ENCODE measurements around the gene TENM4.

TENM4 gene

GRCh38 chr11:79437981-79438630 is 2.7 kb downstream of the TENM4 start:
- Histone ChIP-seq H3K27me3 (ENCODE audit: control insufficient read depth in 3 of 3, insufficient read depth in 3 of 3, low read depth in 1 of 3, low read length in 3 of 3) (peaks cover 2 to 42% (median 5%) of the 10 kb centered on the region in 3 experiments), H3K9ac (ENCODE audit: low read depth, low read length, poor library complexity) (peak overlapping the region; percentile 81), H2BK15ac (ENCODE audit: low read length) (no peak overlapping the region), H3K14ac (ENCODE audit: low read length) (no peak overlapping the region), H2AFZ (ENCODE audit: low read length) (peak overlapping the region; percentile 95), H3K23ac (ENCODE audit: low read depth, low read length, poor library complexity) (no peak overlapping the region), H3K4me2 (ENCODE audit: insufficient read depth, low read length, poor library complexity, severe bottlenecking) (peak overlapping the region; percentile 84), H3K79me1 (ENCODE audit: low read depth, low read length) (peaks cover 7% of the 10 kb centered on the region), H3K9me3 (replicated peaks in 1 of 2; ENCODE audit: control insufficient read depth in 2 of 2, insufficient read depth in 1 of 2, low read depth in 1 of 2, low read length in 2 of 2) (no peaks in the 10 kb centered on the region), H3K36me3 (replicated peaks in 1 of 2; ENCODE audit: control insufficient read depth in 2 of 2, insufficient read depth in 2 of 2, low read length in 2 of 2) (no peaks in the 10 kb centered on the region), H3K4me3 (ENCODE audit: low read length in 2 of 2) (peak overlapping the region; percentile 73 to 91), H3K18ac (ENCODE audit: low read length) (peak overlapping the region; percentile 15), H3K4me1 (ENCODE audit: control insufficient read depth in 2 of 2, insufficient read depth in 1 of 2, low read depth in 1 of 2, low read length in 2 of 2) (peaks cover 15 to 21% of the 10 kb centered on the region in 2 donors), H4K8ac (ENCODE audit: low read depth, low read length) (no peak overlapping the region), H2AK5ac (ENCODE audit: low read depth, low read length) (no peak overlapping the region), H3K4ac (ENCODE audit: low read length) (no peak overlapping the region), H2BK5ac (ENCODE audit: low read length) (no peak overlapping the region), H4K91ac (ENCODE audit: low read depth, low read length, poor library complexity) (no peak overlapping the region), H3K27ac (replicated peaks; ENCODE audit: low read length) (no peak overlapping the region), H2BK120ac (ENCODE audit: low read depth, low read length) (no peak overlapping the region), H2BK12ac (ENCODE audit: low read length) (no peak overlapping the region)
- WGBS, 2 donors (ENCODE audit: extremely low coverage in 2 of 2, insufficient read length in 2 of 2, insufficient replicate concordance in 1 of 2), result no CpG with 5 or more reads among the region's 31 CpGs
- DNase-seq (ENCODE audit: low spot score), result no peak

GRCh38 chr11:79437278-79437980 is 3.4 kb downstream of the TENM4 start:
- H4K91ac ChIP-seq (ENCODE audit: low read depth, low read length, poor library complexity), result no peak overlapping the region
- no peak overlapping the region for H2BK5ac ChIP-seq (ENCODE audit: low read length)
- H3K36me3 ChIP-seq (replicated peaks in 1 of 2; ENCODE audit: control insufficient read depth in 2 of 2, insufficient read depth in 2 of 2, low read length in 2 of 2), result no peaks in the 10 kb centered on the region
- peaks cover 15 to 21% of the 10 kb centered on the region in 2 donors for H3K4me1 ChIP-seq (ENCODE audit: control insufficient read depth in 2 of 2, insufficient read depth in 1 of 2, low read depth in 1 of 2, low read length in 2 of 2)
- WGBS, 2 donors (ENCODE audit: extremely low coverage in 2 of 2, insufficient read length in 2 of 2, insufficient replicate concordance in 1 of 2), result no CpG with 5 or more reads among the region's 74 CpGs
- H3K23ac ChIP-seq (ENCODE audit: low read depth, low read length, poor library complexity), result no peak overlapping the region
- H3K4me3 ChIP-seq (ENCODE audit: low read length in 2 of 2), result peak overlapping the region; percentile 75 to 91
- H3K18ac ChIP-seq (ENCODE audit: low read length), result peak overlapping the region; percentile 83
- no peak overlapping the region for H2AK5ac ChIP-seq (ENCODE audit: low read depth, low read length)
- no peak overlapping the region for H3K27ac ChIP-seq (replicated peaks; ENCODE audit: low read length)
- no peak overlapping the region for H4K8ac ChIP-seq (ENCODE audit: low read depth, low read length)
- DNase-seq (ENCODE audit: low spot score), result peak; percentile 69
- H2BK120ac ChIP-seq (ENCODE audit: low read depth, low read length), result no peak overlapping the region
- H2AFZ ChIP-seq (ENCODE audit: low read length), result peak overlapping the region; percentile 95
- H3K79me1 ChIP-seq (ENCODE audit: low read depth, low read length), result peaks cover 7% of the 10 kb centered on the region
- no peak overlapping the region for H2BK15ac ChIP-seq (ENCODE audit: low read length)
- no peak overlapping the region for H3K4ac ChIP-seq (ENCODE audit: low read length)
- H3K9me3 ChIP-seq (replicated peaks in 1 of 2; ENCODE audit: control insufficient read depth in 2 of 2, insufficient read depth in 1 of 2, low read depth in 1 of 2, low read length in 2 of 2), result no peaks in the 10 kb centered on the region
- no peak overlapping the region for H2BK12ac ChIP-seq (ENCODE audit: low read length)
- H3K14ac ChIP-seq (ENCODE audit: low read length), result peak overlapping the region; percentile 50
- H3K4me2 ChIP-seq (ENCODE audit: insufficient read depth, low read length, poor library complexity, severe bottlenecking), result peak overlapping the region; percentile 84
- H3K9ac ChIP-seq (ENCODE audit: low read depth, low read length, poor library complexity), result peak overlapping the region; percentile 78
- peaks cover 2 to 42% (median 5%) of the 10 kb centered on the region in 3 experiments for H3K27me3 ChIP-seq (ENCODE audit: control insufficient read depth in 3 of 3, insufficient read depth in 3 of 3, low read depth in 1 of 3, low read length in 3 of 3)

GRCh38 chr11:79436919-79437277 is 3.9 kb downstream of the TENM4 start:
- peak overlapping the region; percentile 95 for H2AFZ ChIP-seq (ENCODE audit: low read length)
- no peak overlapping the region for H2BK15ac ChIP-seq (ENCODE audit: low read length)
- H3K4ac ChIP-seq (ENCODE audit: low read length), result no peak overlapping the region
- no peak overlapping the region for H3K27ac ChIP-seq (replicated peaks; ENCODE audit: low read length)
- no peak overlapping the region for H4K8ac ChIP-seq (ENCODE audit: low read depth, low read length)
- H3K27me3 ChIP-seq (ENCODE audit: control insufficient read depth in 3 of 3, insufficient read depth in 3 of 3, low read depth in 1 of 3, low read length in 3 of 3), result peaks cover 2 to 42% (median 5%) of the 10 kb centered on the region in 3 experiments
- H2BK120ac ChIP-seq (ENCODE audit: low read depth, low read length), result no peak overlapping the region
- peaks cover 7% of the 10 kb centered on the region for H3K79me1 ChIP-seq (ENCODE audit: low read depth, low read length)
- H3K36me3 ChIP-seq (replicated peaks in 1 of 2; ENCODE audit: control insufficient read depth in 2 of 2, insufficient read depth in 2 of 2, low read length in 2 of 2), result no peaks in the 10 kb centered on the region
- no peak overlapping the region for H2BK5ac ChIP-seq (ENCODE audit: low read length)
- no peak overlapping the region for H3K23ac ChIP-seq (ENCODE audit: low read depth, low read length, poor library complexity)
- no peak overlapping the region for H2AK5ac ChIP-seq (ENCODE audit: low read depth, low read length)
- H3K18ac ChIP-seq (ENCODE audit: low read length), result peak overlapping the region; percentile 83
- peaks cover 15 to 21% of the 10 kb centered on the region in 2 donors for H3K4me1 ChIP-seq (ENCODE audit: control insufficient read depth in 2 of 2, insufficient read depth in 1 of 2, low read depth in 1 of 2, low read length in 2 of 2)
- H3K14ac ChIP-seq (ENCODE audit: low read length), result peak overlapping the region; percentile 50
- peak; percentile 2 for DNase-seq (ENCODE audit: low spot score)
- no peak overlapping the region for H4K91ac ChIP-seq (ENCODE audit: low read depth, low read length, poor library complexity)
- H2BK12ac ChIP-seq (ENCODE audit: low read length), result no peak overlapping the region
- H3K4me3 ChIP-seq (ENCODE audit: low read length in 2 of 2), result peak overlapping the region; percentile 75 to 91
- no peaks in the 10 kb centered on the region for H3K9me3 ChIP-seq (replicated peaks in 1 of 2; ENCODE audit: control insufficient read depth in 2 of 2, insufficient read depth in 1 of 2, low read depth in 1 of 2, low read length in 2 of 2)
- H3K9ac ChIP-seq (ENCODE audit: low read depth, low read length, poor library complexity), result peak overlapping the region; percentile 78
- no CpG with 5 or more reads among the region's 10 CpGs for WGBS, 2 donors (ENCODE audit: extremely low coverage in 2 of 2, insufficient read length in 2 of 2, insufficient replicate concordance in 1 of 2)
- H3K4me2 ChIP-seq (ENCODE audit: insufficient read depth, low read length, poor library complexity, severe bottlenecking), result peak overlapping the region; percentile 84

- H3K14ac ChIP-seq (ENCODE audit: low read length), result no peak overlapping the region
- H3K36me3 ChIP-seq (replicated peaks in 1 of 2; ENCODE audit: control insufficient read depth in 2 of 2, insufficient read depth in 2 of 2, low read length in 2 of 2), result no peaks in the 10 kb centered on the region
- H2BK5ac ChIP-seq (ENCODE audit: low read length), result no peak overlapping the region
- no peak overlapping the region for H2AFZ ChIP-seq (ENCODE audit: low read length)
- H3K9ac ChIP-seq (ENCODE audit: low read depth, low read length, poor library complexity), result no peak overlapping the region
- H3K4me2 ChIP-seq (ENCODE audit: insufficient read depth, low read length, poor library complexity, severe bottlenecking), result no peak overlapping the region
- H3K27ac ChIP-seq (replicated peaks; ENCODE audit: low read length), result no peak overlapping the region
- no peak overlapping the region for H2BK15ac ChIP-seq (ENCODE audit: low read length)
- WGBS, 2 donors (ENCODE audit: extremely low coverage in 2 of 2, insufficient read length in 2 of 2, insufficient replicate concordance in 1 of 2), result no CpG with 5 or more reads among the region's 2 CpGs
- peaks cover 12 to 14% of the 10 kb centered on the region in 2 donors for H3K4me1 ChIP-seq (ENCODE audit: control insufficient read depth in 2 of 2, insufficient read depth in 1 of 2, low read depth in 1 of 2, low read length in 2 of 2)
- no peaks in the 10 kb centered on the region for H3K9me3 ChIP-seq (replicated peaks in 1 of 2; ENCODE audit: control insufficient read depth in 2 of 2, insufficient read depth in 1 of 2, low read depth in 1 of 2, low read length in 2 of 2)
- H3K79me1 ChIP-seq (ENCODE audit: low read depth, low read length), result peaks cover 4% of the 10 kb centered on the region
- no peak for DNase-seq (ENCODE audit: low spot score)
- peaks cover 2 to 37% (median 5%) of the 10 kb centered on the region in 3 experiments for H3K27me3 ChIP-seq (ENCODE audit: control insufficient read depth in 3 of 3, insufficient read depth in 3 of 3, low read depth in 1 of 3, low read length in 3 of 3)
- H3K18ac ChIP-seq (ENCODE audit: low read length), result no peak overlapping the region
- H4K91ac ChIP-seq (ENCODE audit: low read depth, low read length, poor library complexity), result no peak overlapping the region
- no peak overlapping the region for H3K23ac ChIP-seq (ENCODE audit: low read depth, low read length, poor library complexity)
- no peak overlapping the region for H2AK5ac ChIP-seq (ENCODE audit: low read depth, low read length)
- H2BK12ac ChIP-seq (ENCODE audit: low read length), result no peak overlapping the region
- no peak overlapping the region for H3K4me3 ChIP-seq (ENCODE audit: low read length in 2 of 2)
- H4K8ac ChIP-seq (ENCODE audit: low read depth, low read length), result no peak overlapping the region
- H3K4ac ChIP-seq (ENCODE audit: low read length), result no peak overlapping the region
- H2BK120ac ChIP-seq (ENCODE audit: low read depth, low read length), result no peak overlapping the region
Measured at GRCh38 chr11:79434283-79434682, 6.5 kb downstream of the TENM4 start.
